Body of pancreas (tissue), 4 donors: ENCODE results near the gene ASCL4.

Source experiments
- POLR2A ChIP-seq, 3 donors: fragments of 450-650 bp; IDR thresholded peaks; one replicate each; pipeline ENCODE4 v1.6.1; 2016; ENCODE audit warnings: antibody characterized with exemption in 3 of 3, mild to moderate bottlenecking in 2 of 3
- TF ChIP-seq, protein P1 (sequence below), 7 experiments: fragments of 450-650 bp in 4 of 7; fragments of 200-600 bp in 3 of 7; sonication (generic) in 3 of 7; IDR thresholded peaks; one replicate each; pipeline ENCODE4 v1.5.1; 2016 to 2019; ENCODE audit warnings: antibody characterized with exemption in 7 of 7

- TF ChIP-seq, protein P1, sequence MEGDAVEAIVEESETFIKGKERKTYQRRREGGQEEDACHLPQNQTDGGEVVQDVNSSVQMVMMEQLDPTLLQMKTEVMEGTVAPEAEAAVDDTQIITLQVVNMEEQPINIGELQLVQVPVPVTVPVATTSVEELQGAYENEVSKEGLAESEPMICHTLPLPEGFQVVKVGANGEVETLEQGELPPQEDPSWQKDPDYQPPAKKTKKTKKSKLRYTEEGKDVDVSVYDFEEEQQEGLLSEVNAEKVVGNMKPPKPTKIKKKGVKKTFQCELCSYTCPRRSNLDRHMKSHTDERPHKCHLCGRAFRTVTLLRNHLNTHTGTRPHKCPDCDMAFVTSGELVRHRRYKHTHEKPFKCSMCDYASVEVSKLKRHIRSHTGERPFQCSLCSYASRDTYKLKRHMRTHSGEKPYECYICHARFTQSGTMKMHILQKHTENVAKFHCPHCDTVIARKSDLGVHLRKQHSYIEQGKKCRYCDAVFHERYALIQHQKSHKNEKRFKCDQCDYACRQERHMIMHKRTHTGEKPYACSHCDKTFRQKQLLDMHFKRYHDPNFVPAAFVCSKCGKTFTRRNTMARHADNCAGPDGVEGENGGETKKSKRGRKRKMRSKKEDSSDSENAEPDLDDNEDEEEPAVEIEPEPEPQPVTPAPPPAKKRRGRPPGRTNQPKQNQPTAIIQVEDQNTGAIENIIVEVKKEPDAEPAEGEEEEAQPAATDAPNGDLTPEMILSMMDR (IDR thresholded peaks at IDR 0.05): no peak
- TF ChIP-seq POLR2A (IDR thresholded peaks at IDR 0.05): no peak
These were observed 4.8 kb downstream of the ASCL4 start for GRCh38 chr12:107779077-107779831.
